GM19467 (cell line): Measurements from ENCODE around the gene RAB4B.
"Not testable (repeated sequence)": the region's sequence is repeated elsewhere in the genome, so short reads cannot be mapped to it uniquely, and the experiment has no call there.

Experiments
- ATAC-seq: cut with Tn5 transposase; IDR thresholded peaks from one replicate; pipeline ENCODE4 v1.9.1; 2021; ENCODE audit warnings: mild to moderate bottlenecking, moderate library complexity; ENCODE audit not compliant: unreplicated experiment

The RAB4B gene

GRCh38 chr19:40815223-40815622 is 37.2 kb downstream of the RAB4B start:
- ATAC-seq, result no peak

- not testable (repeated sequence) for ATAC-seq
These were observed 40.7 kb downstream of the RAB4B start for GRCh38 chr19:40818480-40819399.

GRCh38 chr19:40819479-40820234 is 41.6 kb downstream of the RAB4B start:
- ATAC-seq, result not testable (repeated sequence)

- no peak for ATAC-seq
These were observed 44.1 kb downstream of the RAB4B start for GRCh38 chr19:40822161-40822560.

- ATAC-seq, result not testable (repeated sequence)
These were observed 44.9 kb downstream of the RAB4B start for GRCh38 chr19:40822704-40823553.

GRCh38 chr19:40824916-40825315 is 46.9 kb downstream of the RAB4B start:
- ATAC-seq, result not testable (repeated sequence)

GRCh38 chr19:40825460-40826095 is 47.5 kb downstream of the RAB4B start:
- not testable (repeated sequence) for ATAC-seq

- not testable (repeated sequence) for ATAC-seq
These were observed 48.3 kb downstream of the RAB4B start for GRCh38 chr19:40826312-40826698.

GRCh38 chr19:40826699-40827385 is 48.8 kb downstream of the RAB4B start:
- not testable (repeated sequence) for ATAC-seq

GRCh38 chr19:40827386-40828247 is 49.6 kb downstream of the RAB4B start:
- ATAC-seq, result no peak

- no peak for ATAC-seq
These were observed 51.2 kb downstream of the RAB4B start for GRCh38 chr19:40829205-40829604.

GRCh38 chr19:40830741-40831140 is 52.7 kb downstream of the RAB4B start:
- not testable (repeated sequence) for ATAC-seq

- no peak for ATAC-seq
These were observed 53.7 kb downstream of the RAB4B start for GRCh38 chr19:40831502-40832430.

- not testable (repeated sequence) for ATAC-seq
These were observed 54.4 kb downstream of the RAB4B start for GRCh38 chr19:40832431-40832790.

- ATAC-seq, result not testable (repeated sequence)
These were observed 55.9 kb downstream of the RAB4B start for GRCh38 chr19:40833728-40834533.

GRCh38 chr19:40836754-40837429 is 58.8 kb downstream of the RAB4B start:
- no peak for ATAC-seq
